Left ventricle myocardium inferior (tissue), 1 donor: Measurements from ENCODE around the gene SREBF1. TPM values are rescaled to one million over a fixed set of nuclear protein-coding genes. Genes with fewer than 3 reads are reported as not detected.

ENCODE experiments used
- DNase-seq: peaks from one replicate; pipeline ENCODE4 v3.0.0-alpha.2; 2020
- H3K27ac ChIP-seq: fragments of 200-600 bp; replicated peaks from 2 replicates; pipeline ENCODE4 v1.8.0; 2021
- H3K27me3 ChIP-seq: fragments of 200-600 bp; 2 replicates; pipeline ENCODE4 v1.8.0; 2021; ENCODE audit warnings: low read depth
- H3K36me3 ChIP-seq: fragments of 200-600 bp; 2 replicates; pipeline ENCODE4 v1.8.0; 2021
- H3K4me1 ChIP-seq: fragments of 200-600 bp; 2 replicates; pipeline ENCODE4 v1.8.0; 2021
- H3K4me3 ChIP-seq: fragments of 200-600 bp; 2 replicates; pipeline ENCODE4 v1.8.0; 2021; ENCODE audit warnings: mild to moderate bottlenecking, moderate library complexity
- H3K9me3 ChIP-seq: fragments of 200-600 bp; replicated peaks from 2 replicates; pipeline ENCODE4 v1.8.0; 2021
- intact Hi-C: fragments of 100-400 bp; cut with micrococcal nuclease; formaldehyde crosslinking; loops from one replicate; pipeline ENCODE4 v1.11.0; 2022
- total RNA-seq: library from RNA; stranded (reverse); fragmentation: NEBNext Ultra II Directional; extraction: Animal tissue kit (Norgen Biotek cat#: 25700); gene quantifications from one replicate; pipeline ENCODE4 v1.2.1, GENCODE V29; 2021
- TF ChIP-seq, protein P1 (sequence below): fragments of 200-600 bp; IDR thresholded peaks from 2 replicates; pipeline ENCODE4 v1.8.0; 2021; ENCODE audit warnings: antibody characterized with exemption, mild to moderate bottlenecking, borderline replicate concordance
- donor health status: DM: no; HTN: yes; CAD: no; lungs with severe emphysema.

SREBF1 gene
- total RNA-seq, 1 donor from 2014 or later: 10.2 TPM

DNA sequence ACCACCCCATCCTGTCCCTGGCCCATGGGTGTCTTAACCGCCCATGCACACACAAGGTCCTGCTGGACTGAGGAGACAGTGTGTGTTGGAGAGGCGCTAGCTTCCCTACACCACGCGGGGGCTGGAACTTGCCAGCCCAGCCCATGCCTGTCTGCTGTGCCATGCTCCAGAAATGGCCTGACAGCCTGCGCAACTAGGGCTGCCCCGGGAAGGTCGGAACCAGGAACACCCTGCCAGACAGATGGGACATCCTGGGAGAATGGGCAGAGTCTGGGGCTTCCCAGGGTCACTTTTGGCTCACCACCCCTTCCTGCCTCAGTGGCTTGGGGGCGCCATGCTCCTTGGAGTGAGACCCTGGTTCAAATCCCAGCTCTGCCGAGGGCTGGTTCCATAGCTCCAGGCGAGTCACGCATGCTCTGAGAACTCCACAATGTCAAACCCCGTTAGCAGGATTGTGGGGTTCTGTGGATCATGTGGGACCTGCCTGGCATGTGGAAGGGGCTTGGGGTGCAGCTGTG lies 36.2 kb downstream of the SREBF1 start:
- Histone ChIP-seq H3K27ac (no peak overlapping the region), H3K9me3 (no peaks in the 10 kb centered on the region), H3K4me3 (no peak overlapping the region), H3K36me3 (peaks cover 56% of the 10 kb centered on the region), H3K4me1 (peaks cover 20% of the 10 kb centered on the region), H3K27me3 (no peaks in the 10 kb centered on the region)
- no peak for DNase-seq
- TF ChIP-seq, protein P1, sequence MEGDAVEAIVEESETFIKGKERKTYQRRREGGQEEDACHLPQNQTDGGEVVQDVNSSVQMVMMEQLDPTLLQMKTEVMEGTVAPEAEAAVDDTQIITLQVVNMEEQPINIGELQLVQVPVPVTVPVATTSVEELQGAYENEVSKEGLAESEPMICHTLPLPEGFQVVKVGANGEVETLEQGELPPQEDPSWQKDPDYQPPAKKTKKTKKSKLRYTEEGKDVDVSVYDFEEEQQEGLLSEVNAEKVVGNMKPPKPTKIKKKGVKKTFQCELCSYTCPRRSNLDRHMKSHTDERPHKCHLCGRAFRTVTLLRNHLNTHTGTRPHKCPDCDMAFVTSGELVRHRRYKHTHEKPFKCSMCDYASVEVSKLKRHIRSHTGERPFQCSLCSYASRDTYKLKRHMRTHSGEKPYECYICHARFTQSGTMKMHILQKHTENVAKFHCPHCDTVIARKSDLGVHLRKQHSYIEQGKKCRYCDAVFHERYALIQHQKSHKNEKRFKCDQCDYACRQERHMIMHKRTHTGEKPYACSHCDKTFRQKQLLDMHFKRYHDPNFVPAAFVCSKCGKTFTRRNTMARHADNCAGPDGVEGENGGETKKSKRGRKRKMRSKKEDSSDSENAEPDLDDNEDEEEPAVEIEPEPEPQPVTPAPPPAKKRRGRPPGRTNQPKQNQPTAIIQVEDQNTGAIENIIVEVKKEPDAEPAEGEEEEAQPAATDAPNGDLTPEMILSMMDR: no peak
- intact Hi-C loops: loop anchor here (5.0 kb wide), 1 partner anchor 52 kb away; no protein-coding TSS in a partner anchor

DNA sequence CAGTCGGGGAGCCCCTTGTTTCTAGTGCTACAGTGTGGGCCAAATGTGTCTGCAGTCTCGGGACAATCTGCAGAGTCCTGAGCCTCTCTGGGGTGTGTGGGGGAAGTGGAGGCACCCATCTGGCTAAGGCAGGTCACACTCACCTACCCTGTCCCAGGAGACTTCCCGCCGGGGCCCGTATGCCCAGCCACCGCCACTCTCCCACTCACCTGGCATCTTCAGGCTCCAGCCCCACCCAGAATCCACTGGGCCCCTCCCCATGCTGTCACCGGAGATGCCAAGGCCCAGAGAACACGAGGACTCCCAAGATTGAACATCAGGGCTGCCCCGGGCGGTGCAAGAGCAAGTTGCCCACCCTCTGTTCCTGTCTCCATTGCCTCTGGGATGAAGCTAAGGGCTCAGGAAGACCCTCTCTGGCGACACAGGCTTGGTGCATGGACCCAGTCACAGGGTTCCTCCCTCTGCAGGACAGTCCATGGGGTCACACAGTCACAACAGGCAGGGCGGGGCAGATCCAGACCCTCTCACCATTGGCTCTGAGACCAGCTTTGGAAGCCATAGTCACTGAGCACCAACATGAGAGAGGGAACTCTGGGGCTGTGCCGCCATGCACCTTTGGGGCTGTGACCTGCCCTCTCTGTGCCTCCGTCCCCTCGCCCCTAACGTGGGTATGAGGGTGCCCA lies 38.1 kb downstream of the SREBF1 start:
- TF ChIP-seq, protein P1: no peak
- peaks cover 66% of the 10 kb centered on the region for H3K36me3 ChIP-seq
- intact Hi-C loops: no loop called here
- no peaks in the 10 kb centered on the region for H3K9me3 ChIP-seq
- DNase-seq: no peak
- H3K27ac ChIP-seq: no peak overlapping the region
- peaks cover 23% of the 10 kb centered on the region for H3K4me1 ChIP-seq
- no peak overlapping the region for H3K4me3 ChIP-seq
- H3K27me3 ChIP-seq: no peaks in the 10 kb centered on the region

DNA sequence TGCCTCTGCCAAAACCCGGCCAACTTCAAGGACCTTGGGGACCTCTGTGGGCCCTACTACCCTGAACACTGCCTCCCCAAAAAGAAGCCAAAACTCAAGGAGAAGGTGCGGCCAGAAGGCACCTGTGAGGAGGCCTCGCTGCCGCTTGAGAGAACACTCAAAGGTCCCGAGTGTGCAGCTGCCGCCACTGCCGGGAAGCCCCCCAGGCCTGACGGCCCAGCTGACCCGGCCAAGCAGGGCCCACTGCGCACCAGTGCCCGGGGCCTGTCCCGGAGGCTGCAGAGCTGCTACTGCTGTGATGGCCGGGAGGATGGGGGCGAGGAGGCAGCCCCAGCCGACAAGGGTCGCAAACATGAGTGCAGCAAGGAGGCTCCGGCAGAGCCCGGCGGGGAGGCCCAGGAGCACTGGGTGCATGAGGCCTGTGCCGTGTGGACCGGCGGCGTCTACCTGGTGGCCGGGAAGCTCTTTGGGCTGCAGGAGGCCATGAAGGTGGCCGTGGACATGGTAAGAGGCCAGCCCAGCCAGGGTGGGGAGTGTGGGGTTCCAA lies 38.7 kb downstream of the SREBF1 start:
- TF ChIP-seq, protein P1: no peak
- H3K9me3 ChIP-seq: no peaks in the 10 kb centered on the region
- H3K27me3 ChIP-seq: no peaks in the 10 kb centered on the region
- H3K4me1 ChIP-seq: peaks cover 29% of the 10 kb centered on the region
- DNase-seq: no peak
- intact Hi-C loops: no loop called here
- peaks cover 71% of the 10 kb centered on the region for H3K36me3 ChIP-seq
- H3K4me3 ChIP-seq: no peak overlapping the region
- H3K27ac ChIP-seq: no peak overlapping the region

DNA sequence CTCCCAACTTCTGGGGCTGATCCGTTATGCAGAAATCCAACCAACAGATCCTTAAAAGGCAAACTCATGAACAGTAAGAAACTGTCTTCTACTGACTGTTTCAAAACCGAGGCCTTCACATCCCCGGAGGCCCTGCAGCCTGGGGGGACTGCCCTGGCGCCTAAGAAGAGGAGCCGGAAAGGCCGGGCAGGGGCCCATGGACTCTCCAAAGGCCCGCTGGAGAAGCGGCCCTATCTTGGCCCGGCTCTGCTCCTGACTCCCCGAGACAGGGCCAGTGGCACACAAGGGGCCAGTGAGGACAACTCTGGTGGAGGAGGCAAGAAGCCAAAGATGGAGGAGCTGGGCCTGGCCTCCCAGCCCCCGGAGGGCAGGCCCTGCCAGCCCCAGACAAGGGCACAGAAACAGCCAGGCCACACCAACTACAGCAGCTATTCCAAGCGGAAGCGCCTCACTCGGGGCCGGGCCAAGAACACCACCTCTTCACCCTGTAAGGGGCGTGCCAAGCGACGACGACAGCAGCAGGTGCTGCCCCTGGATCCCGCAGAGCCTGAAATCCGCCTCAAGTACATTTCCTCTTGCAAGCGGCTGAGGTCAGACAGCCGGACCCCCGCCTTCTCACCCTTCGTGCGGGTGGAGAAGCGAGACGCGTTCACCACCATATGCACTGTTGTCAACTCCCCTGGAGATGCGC lies 39.5 kb downstream of the SREBF1 start:
- Histone ChIP-seq H3K9me3 (no peaks in the 10 kb centered on the region), H3K27ac (no peak overlapping the region), H3K4me3 (no peak overlapping the region), H3K4me1 (peaks cover 37% of the 10 kb centered on the region), H3K27me3 (no peaks in the 10 kb centered on the region), H3K36me3 (peaks cover 72% of the 10 kb centered on the region)
- TF ChIP-seq, protein P1: no peak
- intact Hi-C loops: no loop called here
- DNase-seq: no peak

DNA sequence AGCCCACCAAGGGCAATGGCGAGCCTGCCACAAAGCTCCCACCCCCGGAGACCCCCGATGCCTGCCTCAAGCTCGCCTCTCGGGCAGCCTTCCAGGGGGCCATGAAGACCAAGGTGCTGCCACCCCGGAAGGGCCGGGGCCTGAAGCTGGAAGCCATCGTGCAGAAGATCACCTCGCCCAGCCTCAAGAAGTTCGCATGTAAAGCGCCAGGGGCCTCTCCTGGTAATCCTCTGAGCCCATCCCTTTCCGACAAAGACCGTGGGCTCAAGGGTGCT lies 40.1 kb downstream of the SREBF1 start:
- TF ChIP-seq, protein P1: no peak
- no peak for DNase-seq
- intact Hi-C loops: no loop called here
- Histone ChIP-seq H3K4me1 (peaks cover 43% of the 10 kb centered on the region), H3K27me3 (no peaks in the 10 kb centered on the region), H3K9me3 (no peaks in the 10 kb centered on the region), H3K36me3 (peaks cover 67% of the 10 kb centered on the region), H3K27ac (no peak overlapping the region), H3K4me3 (no peak overlapping the region)
